ENCODE results near the gene SLC6A3.

DNA sequence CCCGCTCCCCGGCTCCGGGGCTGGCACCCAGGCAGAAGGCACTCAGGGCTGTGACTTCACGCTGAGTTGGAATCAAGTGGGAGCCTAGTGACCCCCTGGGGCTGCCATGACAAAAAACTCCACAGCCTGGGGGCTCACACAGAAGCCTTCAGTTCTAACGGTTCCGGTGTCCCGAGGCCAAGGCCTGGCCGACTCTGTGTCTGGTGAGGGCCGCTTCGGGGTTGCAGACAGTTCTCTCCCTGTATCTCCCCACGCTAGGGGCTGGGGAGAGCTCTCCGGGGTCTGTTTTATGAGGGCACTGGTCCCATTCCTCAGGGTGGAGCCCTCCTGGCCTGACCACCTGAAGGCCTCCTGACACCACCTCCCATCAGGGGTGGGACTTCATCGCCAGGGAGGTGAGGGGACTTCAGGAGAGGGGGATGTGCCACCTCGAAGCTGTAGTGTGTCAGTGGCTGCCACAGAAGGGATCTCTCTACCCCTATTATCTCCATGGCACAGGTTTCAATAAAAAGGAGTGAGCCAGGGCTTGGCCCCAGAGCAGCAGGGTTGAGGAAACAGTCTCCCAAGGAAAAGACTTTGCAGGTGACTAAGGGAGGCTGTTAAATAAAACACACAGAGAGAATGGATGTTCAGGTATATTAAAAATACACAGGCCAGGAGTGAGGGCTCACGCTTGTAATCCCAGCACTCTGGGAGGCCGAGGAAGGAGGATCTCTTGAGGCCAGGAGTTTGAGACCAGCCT lies 1.5 kb upstream of the SLC6A3 start:
- TF ChIP-seq CTCF (IDR thresholded peaks at IDR 0.05): no peak
- TF ChIP-seq EZH2 (IDR thresholded peaks at IDR 0.05; ENCODE audit: borderline replicate concordance, insufficient read depth, low read depth, low read length, poor library complexity, severe bottlenecking): no peak

Measured in B cell (primary cell).